Amygdala (tissue), 56 donors: ENCODE measurements around the gene PAX7.
"Not testable (repeated sequence)": the region's sequence is repeated elsewhere in the genome, so short reads cannot be mapped to it uniquely, and the experiment has no call there.

ENCODE experiments used
- DNase-seq, 56 donors: peaks; one replicate each; lab custom pipeline; 2025; lab: John Stamatoyannopoulos, UW

The PAX7 gene

GRCh38 chr1:18694289-18694688, 63.6 kb downstream of the PAX7 start:
- not testable (repeated sequence) for DNase-seq

- no peak for DNase-seq
Observed at GRCh38 chr1:18697541-18697940, 66.9 kb downstream of the PAX7 start.

GRCh38 chr1:18700530-18700929, 69.9 kb downstream of the PAX7 start:
- DNase-seq, result no peak

GRCh38 chr1:18701183-18701582, 70.5 kb downstream of the PAX7 start:
- DNase-seq, result no peak

GRCh38 chr1:18703041-18703621, 72.5 kb downstream of the PAX7 start:
- peak in 9 of 56 donors; percentile 2 to 27 (median 8) for DNase-seq

- DNase-seq, result no peak
Observed at GRCh38 chr1:18705811-18706210, 75.2 kb downstream of the PAX7 start.

GRCh38 chr1:18707696-18708257, 77.1 kb downstream of the PAX7 start:
- no peak for DNase-seq

GRCh38 chr1:18710002-18710401, 79.4 kb downstream of the PAX7 start:
- no peak for DNase-seq

- DNase-seq, result no peak
Observed at GRCh38 chr1:18711003-18711402, 80.4 kb downstream of the PAX7 start.

GRCh38 chr1:18711536-18712251, 81.0 kb downstream of the PAX7 start:
- DNase-seq, result no peak

GRCh38 chr1:18712252-18712600, 81.6 kb downstream of the PAX7 start:
- no peak for DNase-seq

- DNase-seq, result no peak
Observed at GRCh38 chr1:18714404-18715175, 83.9 kb downstream of the PAX7 start.

- no peak for DNase-seq
Observed at GRCh38 chr1:18716112-18716784, 85.6 kb downstream of the PAX7 start.

- DNase-seq, result no peak
Observed at GRCh38 chr1:18716785-18717678, 86.4 kb downstream of the PAX7 start.

- DNase-seq, result no peak
Observed at GRCh38 chr1:18719786-18720451, 89.3 kb downstream of the PAX7 start.

- no peak for DNase-seq
Observed at GRCh38 chr1:18721041-18721440, 90.4 kb downstream of the PAX7 start.

- DNase-seq, result no peak
Observed at GRCh38 chr1:18721776-18722175, 91.1 kb downstream of the PAX7 start.

- DNase-seq, result no peak
Observed at GRCh38 chr1:18722270-18722669, 91.6 kb downstream of the PAX7 start.

- no peak for DNase-seq
Observed at GRCh38 chr1:18723206-18723605, 92.6 kb downstream of the PAX7 start.
